ENCODE measurements around the gene ITPR1. TPM values are rescaled to one million over a fixed set of nuclear protein-coding genes. Genes with fewer than 3 reads are reported as not detected.
A peak's percentile ranks its signal among the peaks of the same experiment; 100 is the strongest.

Gene ITPR1
- total RNA-seq, 2 donors from 2014 or later, result 136 to 147 TPM

GRCh38 chr3:4818986-4819693 is 326.0 kb downstream of the ITPR1 start:
- DNase-seq (ENCODE audit: low spot score), result no peak
- intact Hi-C loops (cut with DNase I), result no loop called here

- intact Hi-C loops (cut with DNase I), result no loop called here
- DNase-seq (ENCODE audit: low spot score), result no peak
Measured at GRCh38 chr3:4819746-4820145, 326.6 kb downstream of the ITPR1 start.

DNA sequence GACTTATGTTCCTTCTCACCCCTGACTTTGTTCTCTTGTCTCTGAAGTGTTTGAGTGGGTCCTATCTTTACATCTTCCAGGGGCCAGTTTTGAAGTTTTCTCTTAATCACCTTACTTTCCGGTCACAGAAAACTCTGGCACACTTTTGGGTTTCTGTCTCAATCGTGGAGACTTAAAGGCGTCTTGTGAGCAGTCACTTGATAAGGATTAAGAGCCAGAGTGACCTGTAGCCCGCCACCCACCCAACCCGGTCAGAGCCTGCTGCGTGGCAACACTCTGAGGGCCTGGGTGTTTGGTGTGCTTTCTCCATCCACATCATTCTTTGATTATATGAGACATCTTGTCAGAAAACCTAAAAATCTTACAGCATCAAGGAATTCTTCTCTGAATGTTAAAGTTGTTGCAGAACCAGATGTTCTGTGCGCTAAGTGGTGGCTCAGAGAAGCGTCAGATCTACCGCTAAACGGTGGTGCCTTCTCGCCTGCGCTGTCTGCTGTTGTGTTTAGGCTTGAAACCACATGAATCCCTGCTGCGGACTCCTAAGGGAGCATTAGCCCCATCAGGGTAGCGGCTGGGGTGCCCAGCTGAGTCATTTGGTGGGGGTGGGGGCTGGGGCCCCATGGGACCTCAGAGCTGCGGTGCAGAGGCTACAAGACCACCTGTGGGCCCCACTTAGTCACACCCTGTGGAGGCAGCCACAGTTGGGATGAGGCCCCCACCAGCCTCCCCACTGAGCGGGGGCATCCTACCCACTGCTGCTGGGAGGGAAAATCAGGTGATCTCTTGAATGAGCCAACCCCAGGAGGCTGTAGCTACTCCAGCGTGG is 327.4 kb downstream of the ITPR1 start:
- intact Hi-C loops (cut with DNase I), result no loop called here
- no peak for DNase-seq (ENCODE audit: low spot score)

DNA sequence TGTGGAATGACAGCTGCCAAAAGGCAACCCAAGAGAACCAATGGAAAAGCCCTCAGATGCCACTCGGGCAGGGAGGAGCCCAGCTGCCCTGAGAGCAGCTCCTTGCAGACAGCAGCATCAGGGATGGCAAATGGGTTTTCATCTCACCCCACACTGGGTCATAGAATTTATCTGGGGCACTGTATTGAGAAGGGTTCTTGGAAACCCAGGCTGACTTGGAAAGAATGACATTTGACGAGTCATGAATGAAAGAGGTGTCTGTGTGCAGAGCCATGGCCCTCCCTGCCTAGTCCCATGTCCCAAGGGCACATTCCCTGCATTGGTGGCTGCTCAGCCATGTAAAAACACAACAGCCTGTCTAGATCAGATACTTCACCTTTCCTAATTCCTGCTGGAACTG is 328.2 kb downstream of the ITPR1 start:
- intact Hi-C loops (cut with DNase I), result no loop called here
- DNase-seq (ENCODE audit: low spot score), result no peak

DNA sequence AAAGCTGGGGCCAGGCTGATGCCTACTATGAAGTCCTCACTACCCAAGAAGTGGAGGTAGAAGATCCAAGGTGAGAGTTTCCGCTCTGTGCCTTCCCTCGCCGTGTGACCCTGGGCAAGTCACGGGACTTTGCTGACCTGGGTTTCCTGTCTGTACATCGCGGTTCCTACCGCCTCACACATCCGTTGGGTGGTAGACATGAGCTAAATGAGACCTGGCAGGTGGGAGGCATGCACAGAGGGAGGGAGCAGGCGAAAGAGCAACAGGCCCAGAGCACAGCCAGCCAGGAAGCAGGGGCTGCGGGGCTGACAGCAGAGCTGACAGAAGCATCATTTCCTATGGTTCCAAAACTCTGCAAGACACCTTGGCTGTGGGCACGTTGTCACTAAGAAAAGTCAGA is 328.8 kb downstream of the ITPR1 start:
- intact Hi-C loops (cut with DNase I), result loop anchor here in 1 of 2 donors (1.0 kb wide), 1 partner anchor 45 kb away; no protein-coding TSS in a partner anchor
- DNase-seq (ENCODE audit: low spot score), result no peak

DNA sequence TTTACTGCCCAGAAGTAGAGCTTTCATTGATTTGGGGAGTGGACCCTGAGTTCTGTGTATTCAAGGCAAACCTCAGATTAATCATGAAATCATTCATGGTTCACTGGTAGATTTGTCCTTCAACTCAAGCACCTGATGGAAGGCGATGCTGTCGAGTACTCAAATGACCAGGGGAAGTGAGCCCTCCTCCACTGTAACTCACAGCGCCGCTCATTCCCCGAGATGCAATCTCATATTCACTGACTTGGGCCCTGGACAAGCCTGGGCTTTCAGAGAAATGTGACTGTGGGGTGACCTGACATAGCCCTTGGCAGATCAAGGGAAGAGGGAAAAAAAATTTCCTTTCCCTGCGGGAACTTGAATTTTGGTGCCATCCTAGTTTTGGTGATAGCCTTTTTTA is 329.4 kb downstream of the ITPR1 start:
- intact Hi-C loops (cut with DNase I), result loop anchor here in 1 of 2 donors (1.0 kb wide), 1 partner anchor 45 kb away; no protein-coding TSS in a partner anchor
- DNase-seq (ENCODE audit: low spot score), result no peak

DNA sequence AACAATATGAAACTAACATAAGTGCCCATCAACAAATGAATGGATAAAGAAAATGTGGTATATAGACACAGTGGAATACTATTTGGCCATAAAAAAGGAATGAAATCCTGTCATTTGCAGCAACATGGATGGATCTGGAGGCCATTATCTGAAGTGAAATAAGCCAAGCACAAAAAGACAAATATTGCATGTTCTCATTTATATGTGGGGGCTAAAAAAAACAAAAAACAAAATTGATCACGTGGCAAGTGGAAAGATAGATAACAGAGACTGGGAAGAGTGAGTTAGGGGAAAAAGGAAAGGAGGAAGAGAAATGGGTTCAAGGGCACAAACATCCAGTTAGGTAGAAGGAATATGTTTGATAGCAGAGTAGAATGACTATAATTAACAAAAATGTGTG is 330.2 kb downstream of the ITPR1 start:
- intact Hi-C loops (cut with DNase I), result no loop called here
- no peak for DNase-seq (ENCODE audit: low spot score)

GRCh38 chr3:4823986-4824925 is 331.1 kb downstream of the ITPR1 start:
- no peak for DNase-seq (ENCODE audit: low spot score)
- intact Hi-C loops (cut with DNase I), result no loop called here

DNA sequence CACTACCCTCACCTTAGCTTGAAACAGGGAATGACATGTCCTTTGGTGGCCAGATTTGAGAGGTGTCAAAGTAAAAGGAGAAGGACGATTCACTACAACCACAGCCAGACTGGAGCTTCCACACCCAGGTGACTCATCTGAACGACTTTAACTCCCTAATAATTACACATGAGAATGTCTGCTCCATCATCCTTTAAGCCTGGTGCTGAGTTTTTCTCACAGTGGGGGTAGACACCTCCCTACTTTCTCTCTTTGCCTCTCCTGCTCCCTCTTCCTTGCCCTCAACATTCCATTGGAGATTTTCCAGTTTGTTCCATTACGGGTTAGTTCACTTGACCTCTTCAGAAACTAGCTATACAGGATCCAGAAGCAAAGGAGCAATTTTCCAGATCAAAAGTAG is 331.8 kb downstream of the ITPR1 start:
- intact Hi-C loops (cut with DNase I), result loop anchor here in 1 of 2 donors (5.0 kb wide), 1 partner anchor 152 kb away; the partner anchor contains the start of gene BHLHE40
- no peak for DNase-seq (ENCODE audit: low spot score)

GRCh38 chr3:4825436-4826236 is 332.5 kb downstream of the ITPR1 start:
- intact Hi-C loops (cut with DNase I), result loop anchor here in 1 of 2 donors (5.0 kb wide), 1 partner anchor 152 kb away; the partner anchor contains the start of gene BHLHE40
- no peak for DNase-seq (ENCODE audit: low spot score)

- DNase-seq (ENCODE audit: low spot score), result peak; percentile 97
- intact Hi-C loops (cut with DNase I), result loop anchor here in 1 of 2 donors (5.0 kb wide), 1 partner anchor 151 kb away; the partner anchor contains the start of gene BHLHE40
Measured at GRCh38 chr3:4826237-4827100, 333.3 kb downstream of the ITPR1 start.

- intact Hi-C loops (cut with DNase I), result loop anchor here in 1 of 2 donors (5.0 kb wide), 1 partner anchor 150 kb away; the partner anchor contains the start of gene BHLHE40
- no peak for DNase-seq (ENCODE audit: low spot score)
Measured at GRCh38 chr3:4827767-4828166, 334.6 kb downstream of the ITPR1 start.

DNA sequence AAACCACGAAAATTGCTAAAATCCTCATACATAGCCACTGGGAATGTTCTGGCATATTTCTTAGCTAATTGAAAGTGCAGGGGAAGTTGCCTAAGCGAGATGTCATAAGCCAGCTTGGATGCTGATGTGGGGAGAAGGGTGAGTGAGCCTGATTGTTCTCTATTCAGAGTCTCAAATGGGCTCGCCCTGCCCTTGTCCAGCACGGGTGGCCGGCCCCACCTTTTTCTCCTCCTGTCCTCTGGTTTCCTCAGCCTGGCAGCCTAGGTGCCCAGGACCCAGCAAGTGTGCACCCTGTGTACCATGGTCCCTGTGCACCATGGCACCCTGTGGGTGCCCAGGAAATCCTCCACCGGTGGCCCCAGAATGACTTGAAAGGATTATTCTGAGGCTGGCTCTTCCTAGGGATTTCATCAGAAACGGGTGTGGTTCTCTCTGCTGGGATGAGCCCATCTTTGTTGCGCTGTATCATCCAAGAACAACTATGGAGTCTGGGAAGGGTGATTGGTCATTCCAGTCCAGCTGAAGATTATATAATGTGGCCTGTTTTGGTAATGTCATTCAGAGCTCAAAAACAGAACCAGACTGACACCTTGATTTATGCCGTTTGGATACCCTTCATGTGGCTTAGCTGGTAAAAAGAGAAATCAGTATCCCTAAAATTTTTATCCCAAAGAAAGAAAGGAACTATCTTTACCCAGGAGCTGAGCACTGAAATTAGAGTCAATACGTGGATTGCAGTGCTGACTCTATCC is 335.3 kb downstream of the ITPR1 start:
- DNase-seq (ENCODE audit: low spot score), result peak; percentile 85
- intact Hi-C loops (cut with DNase I), result loop anchor here in 1 of 2 donors (5.0 kb wide), 1 partner anchor 149 kb away; the partner anchor contains the start of gene BHLHE40

DNA sequence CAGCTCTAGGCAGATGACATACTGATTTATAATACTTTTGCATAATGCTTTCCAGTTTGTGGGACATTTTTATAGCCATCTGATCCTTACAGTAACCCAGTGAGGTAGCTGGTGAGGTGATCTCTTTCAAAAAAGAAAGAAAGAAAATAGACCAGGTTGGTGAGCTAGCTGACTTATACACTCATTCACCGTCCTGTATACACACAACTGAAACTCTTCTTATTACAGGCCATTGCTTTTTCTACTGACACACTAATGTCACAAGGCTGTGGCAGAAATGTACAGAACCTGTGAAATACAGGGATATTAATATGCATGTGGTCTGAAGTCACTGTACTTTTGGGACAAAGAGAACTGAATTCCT is 335.9 kb downstream of the ITPR1 start:
- intact Hi-C loops (cut with DNase I), result loop anchor here in 1 of 2 donors (5.0 kb wide), 1 partner anchor 148 kb away; the partner anchor contains the start of gene BHLHE40

GRCh38 chr3:4830586-4830914 is 337.4 kb downstream of the ITPR1 start:
- intact Hi-C loops (cut with DNase I), result no loop called here
- DNase-seq (ENCODE audit: low spot score), result no peak

More for the DNA sequence above, 335.9 kb downstream of the ITPR1 start:
- no peak for DNase-seq (ENCODE audit: low spot score)

GRCh38 chr3:4831580-4831950 is 338.4 kb downstream of the ITPR1 start:
- DNase-seq (ENCODE audit: low spot score), result no peak
- intact Hi-C loops (cut with DNase I), result no loop called here

DNA sequence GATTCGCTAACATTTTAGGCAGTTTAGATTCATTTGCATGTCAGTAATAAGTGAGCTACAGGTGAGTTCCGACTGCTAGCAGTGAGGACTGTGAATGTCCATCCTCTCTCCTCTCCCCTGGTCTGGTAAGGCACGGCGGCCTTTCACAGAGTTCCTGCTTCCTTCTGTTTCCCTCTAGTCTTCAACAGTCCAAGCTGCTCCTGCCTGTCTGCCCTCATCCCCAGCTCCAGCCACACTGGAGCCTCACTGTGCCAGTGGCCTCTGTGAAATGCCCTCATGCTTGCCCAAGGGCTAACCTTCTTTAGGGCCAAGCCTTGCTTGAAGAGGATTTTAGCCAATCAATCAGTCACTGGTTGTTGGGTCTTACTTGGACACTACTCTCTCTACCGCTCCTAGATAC is 340.3 kb downstream of the ITPR1 start:
- intact Hi-C loops (cut with DNase I), result no loop called here
- DNase-seq (ENCODE audit: low spot score), result no peak
